Measurements from ENCODE around the gene LAIR2.
A peak's percentile ranks its signal among the peaks of the same experiment; 100 is the strongest.
"Not testable (repeated sequence)": the region's sequence is repeated elsewhere in the genome, so short reads cannot be mapped to it uniquely, and the experiment has no call there.

Gene LAIR2

DNA sequence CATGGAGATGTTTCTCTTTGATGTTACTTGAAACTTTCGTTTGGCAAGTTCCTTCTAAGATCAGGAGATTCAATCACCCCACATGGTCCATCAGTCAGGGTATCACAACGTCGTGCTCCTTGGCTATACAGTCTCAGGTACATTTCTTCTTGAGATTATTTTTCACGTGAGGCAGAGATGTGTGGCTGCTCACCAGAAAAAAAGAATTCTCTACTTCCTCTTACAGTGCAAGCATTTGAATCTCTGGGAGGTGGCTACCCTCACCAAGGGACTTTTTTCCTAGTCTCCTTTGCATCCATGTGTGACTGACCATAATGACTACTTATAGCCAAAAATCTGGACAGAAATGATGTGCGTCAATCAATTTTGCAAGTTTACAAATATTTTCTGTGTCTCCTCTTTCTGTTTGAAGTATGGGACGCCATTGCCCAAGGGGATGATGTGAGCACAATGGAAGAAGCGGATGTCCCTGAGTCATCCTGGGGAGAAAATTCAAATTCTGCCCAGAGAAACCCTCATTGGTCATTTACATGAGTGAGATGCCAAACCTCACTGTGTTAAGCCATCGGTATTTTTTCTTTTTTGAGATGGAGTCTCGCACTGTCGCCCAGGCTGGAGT lies 8.6 kb upstream of the LAIR2 start:
- DNase-seq (ENCODE audit: low read depth in 3 of 3, low spot score in 1 of 3) = no peak

DNA sequence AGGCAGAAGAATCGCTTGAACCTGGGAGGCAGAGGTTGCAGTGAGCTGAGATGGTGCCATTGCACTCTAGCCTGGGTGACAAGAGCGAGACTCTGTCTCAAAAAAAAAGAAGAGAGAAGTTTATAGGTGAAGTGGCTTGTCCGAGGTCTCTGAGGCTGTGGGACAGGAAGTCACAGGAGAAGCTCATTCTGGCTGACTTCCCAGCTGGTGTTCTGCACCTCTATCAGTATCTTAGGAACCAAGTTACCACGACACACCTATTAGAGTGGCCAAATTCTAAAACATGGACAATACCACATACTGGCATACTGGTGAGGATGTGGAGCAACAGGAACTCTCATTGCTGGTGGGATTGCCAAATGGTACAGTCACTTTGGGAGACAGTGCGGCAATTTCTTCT lies 7.3 kb upstream of the LAIR2 start:
- DNase-seq (ENCODE audit: low read depth in 3 of 3, low spot score in 1 of 3) = not testable (repeated sequence)

DNA sequence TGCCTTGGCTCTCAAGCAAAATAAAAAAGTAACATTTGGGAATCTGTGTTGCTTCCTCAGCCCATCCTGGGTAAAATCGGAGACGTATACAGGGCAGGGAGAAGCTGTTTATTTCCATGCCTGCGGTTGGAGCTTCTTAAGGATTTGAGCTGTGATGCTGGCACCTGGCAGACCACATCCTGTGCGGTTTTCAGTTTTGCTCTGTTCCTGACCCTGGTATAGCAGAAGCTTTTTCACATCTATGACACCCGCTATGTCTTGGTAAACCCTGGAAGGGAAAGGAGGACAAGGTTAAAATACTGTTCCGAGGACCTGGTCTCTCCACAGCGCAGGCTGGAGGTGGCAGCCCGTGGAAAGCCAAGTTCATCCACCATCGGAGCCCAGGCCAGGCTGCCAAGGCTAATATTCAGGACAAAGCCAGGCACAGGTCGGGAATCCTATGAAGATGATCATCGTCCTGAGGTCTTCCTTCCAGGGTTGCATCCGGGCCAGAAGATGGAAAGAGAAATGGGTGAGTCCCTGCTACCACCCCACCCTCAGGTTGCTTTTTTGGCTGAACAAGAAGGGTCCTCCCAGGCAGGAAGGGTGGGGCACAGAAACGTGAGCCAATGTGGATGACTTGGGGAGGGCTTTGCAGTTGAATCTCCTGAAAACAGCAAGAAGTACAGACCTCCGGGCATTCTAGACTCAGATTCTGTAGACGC lies 4.7 kb upstream of the LAIR2 start:
- not testable (repeated sequence) for DNase-seq (ENCODE audit: low read depth in 3 of 3, low spot score in 1 of 3)

DNA sequence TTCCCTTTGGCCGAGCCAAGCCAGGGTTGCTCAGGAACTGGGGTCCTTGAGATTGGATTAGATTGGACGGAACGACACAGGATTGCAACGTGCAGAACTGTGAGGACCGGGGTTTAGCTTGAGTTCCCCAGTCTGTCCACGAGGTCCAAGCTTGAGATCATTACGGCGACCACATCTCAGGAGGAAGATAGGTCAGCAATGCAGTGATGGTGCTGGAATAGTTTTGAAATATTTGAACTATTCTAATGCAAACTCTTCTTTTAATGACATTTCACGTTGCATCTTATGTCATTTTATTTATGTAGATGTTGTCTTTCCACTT lies 4.2 kb upstream of the LAIR2 start:
- not testable (repeated sequence) for DNase-seq (ENCODE audit: low read depth in 3 of 3, low spot score in 1 of 3)

DNA sequence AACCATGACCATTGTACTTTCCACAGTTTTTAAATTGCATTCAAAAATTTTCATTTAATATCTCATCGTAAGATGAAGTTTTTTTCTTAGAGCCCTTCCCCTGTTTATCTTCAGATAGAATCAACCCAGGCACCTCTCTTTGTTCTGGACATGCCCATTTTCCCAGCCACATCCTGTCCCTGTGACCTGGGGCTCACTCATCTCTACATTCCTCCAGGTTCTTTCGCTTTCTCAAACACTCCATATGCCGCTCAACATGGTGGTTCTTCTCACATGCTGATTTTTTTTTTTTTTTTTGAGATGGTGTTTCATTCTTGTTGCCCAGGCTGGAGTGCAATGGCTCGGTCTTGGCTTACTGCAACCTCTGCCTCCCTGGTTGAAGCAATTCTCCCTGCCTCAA lies 2.9 kb downstream of the LAIR2 start:
- DNase-seq (ENCODE audit: low read depth in 3 of 3, low spot score in 1 of 3) = not testable (repeated sequence)

DNA sequence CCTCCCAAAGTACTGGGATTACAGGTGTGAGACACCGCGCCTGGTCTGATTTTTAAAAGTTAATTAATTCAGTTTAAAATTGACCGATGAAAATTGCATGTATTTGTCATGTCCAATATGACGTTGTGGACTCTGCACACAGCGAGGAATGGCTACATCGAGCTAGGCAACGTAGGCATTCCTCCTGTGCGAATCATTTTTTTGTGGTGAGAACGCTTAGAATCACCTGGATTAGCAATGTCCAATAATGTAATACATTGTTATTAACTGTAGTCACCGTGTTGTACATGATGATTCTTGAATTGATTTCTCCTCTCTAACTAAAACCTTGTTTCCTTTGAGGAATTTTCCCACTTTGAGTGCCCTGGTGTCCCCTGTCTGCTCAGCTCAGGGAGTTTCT lies 3.4 kb downstream of the LAIR2 start:
- no peak for DNase-seq (ENCODE audit: low read depth in 3 of 3, low spot score in 1 of 3)

DNA sequence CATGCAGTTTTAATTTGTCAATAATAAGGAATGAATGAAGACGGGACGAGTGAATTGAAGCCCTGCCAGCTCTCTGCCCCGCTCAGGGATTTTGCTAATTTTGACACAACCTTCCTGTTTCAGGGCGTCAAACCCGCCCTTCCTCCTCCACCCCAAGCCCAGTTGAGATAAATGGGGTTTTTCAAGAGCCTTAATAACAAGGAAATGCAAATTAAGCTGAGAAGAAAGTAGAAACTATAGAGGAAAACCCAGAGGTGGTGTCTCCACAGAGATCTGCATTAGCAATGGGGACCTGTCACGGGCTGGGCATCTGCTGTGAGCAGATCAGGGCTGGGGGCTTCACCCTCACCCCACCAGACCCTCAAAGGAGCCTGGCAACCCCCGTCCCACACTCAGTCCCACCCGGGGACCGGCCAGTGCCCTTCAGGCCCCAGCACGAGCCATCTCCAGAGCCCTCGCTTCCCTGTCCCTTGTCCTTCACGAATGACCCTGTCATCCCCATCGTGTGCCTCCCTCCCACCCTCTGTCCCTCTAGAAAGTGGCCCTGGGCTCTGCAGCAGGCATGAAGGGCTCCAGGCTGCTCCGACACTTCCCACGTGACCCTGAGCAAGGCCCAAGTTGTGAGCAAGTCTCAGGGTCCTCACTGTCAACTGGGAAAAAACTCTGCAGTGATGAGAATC lies 4.5 kb downstream of the LAIR2 start:
- not testable (repeated sequence) for DNase-seq (ENCODE audit: low read depth in 3 of 3, low spot score in 1 of 3)

DNA sequence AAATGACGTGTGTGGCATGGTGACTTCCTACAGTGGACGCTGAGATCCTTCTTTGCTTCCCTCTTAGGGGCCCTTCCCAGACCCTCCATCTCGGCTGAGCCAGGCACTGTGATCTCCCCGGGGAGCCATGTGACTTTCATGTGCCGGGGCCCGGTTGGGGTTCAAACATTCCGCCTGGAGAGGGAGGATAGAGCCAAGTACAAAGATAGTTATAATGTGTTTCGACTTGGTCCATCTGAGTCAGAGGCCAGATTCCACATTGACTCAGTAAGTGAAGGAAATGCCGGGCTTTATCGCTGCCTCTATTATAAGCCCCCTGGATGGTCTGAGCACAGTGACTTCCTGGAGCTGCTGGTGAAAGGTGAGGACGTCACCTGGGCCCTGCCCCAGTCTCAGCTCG lies 5.2 kb downstream of the LAIR2 start:
- no peak for DNase-seq (ENCODE audit: low read depth in 3 of 3, low spot score in 1 of 3)

DNA sequence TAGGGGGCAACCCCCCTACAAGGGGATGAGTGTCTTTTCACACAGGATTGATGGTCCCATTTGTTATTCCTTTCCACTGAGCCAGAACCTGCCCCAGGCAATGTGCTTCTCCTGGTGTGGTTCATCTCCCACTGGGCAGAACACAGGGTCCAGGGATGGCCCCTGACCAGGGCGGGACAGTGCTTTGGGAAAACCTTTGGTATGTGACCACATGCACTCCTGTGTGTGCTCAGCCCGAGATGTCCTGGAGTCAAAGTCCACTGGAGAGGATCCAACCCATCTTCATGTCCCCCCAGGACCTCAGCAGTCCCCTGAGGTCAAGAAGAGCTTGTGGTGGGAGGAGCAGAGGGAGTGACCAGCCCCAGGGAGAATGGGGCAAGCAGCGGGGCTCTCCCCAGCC lies 5.9 kb downstream of the LAIR2 start:
- not testable (repeated sequence) for DNase-seq (ENCODE audit: low read depth in 3 of 3, low spot score in 1 of 3)

DNA sequence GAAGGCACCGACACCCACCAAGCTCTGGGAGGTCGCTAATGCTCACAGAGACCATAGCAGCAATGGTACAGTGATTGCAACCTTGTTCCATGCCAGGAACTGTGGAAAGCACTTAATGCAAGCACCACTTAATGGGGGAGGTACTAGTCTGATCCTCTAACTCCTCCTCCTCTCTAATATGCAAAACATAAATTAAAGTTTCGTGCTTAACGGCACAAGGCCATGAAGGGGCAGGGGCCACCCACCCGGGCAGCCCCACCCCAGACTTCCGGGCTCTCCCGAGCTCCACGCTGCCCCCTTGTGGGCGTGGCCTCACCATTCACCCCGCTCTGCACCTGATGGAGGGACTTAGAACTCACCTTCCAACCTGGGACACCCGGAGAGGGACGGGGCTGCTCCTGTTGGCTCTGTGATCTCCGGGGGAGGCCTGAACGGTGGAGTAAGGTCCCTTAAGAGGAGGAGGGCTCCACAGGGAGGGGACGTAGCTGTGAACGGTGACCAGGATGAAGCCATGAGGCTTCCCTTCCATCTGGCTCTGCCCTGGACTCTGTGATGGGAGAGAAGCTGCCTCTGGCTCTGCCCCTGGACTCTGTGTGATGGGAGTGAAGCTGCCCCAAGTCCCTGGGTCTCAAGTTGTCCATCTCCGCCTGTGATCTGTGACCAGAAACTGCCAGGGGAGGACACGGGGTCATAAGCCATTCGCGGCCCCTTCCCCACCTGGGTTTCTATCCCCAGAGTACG lies 6.7 kb downstream of the LAIR2 start:
- not testable (repeated sequence) for DNase-seq (ENCODE audit: low read depth in 3 of 3, low spot score in 1 of 3)

DNA sequence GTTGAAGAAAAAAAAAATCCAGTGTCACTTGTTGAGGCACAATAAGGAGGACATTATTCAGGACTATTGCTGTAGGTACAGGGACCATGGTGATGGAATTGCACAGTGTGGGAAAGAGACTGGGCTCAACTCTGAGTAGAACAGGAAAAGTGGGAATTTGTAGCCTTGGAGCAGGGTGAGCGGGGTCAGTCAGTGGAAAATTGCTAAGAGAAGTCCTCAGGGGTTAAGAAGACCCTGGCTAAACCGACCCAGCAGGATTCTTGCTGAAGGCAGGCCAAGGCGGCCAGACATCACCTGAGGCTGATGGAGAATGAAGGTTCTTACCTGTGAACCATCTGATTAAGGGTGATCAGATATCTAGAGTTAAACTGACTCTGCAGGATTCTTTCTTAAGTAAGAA lies 12.5 kb downstream of the LAIR2 start:
- no peak for DNase-seq (ENCODE audit: low read depth in 3 of 3, low spot score in 1 of 3)

DNA sequence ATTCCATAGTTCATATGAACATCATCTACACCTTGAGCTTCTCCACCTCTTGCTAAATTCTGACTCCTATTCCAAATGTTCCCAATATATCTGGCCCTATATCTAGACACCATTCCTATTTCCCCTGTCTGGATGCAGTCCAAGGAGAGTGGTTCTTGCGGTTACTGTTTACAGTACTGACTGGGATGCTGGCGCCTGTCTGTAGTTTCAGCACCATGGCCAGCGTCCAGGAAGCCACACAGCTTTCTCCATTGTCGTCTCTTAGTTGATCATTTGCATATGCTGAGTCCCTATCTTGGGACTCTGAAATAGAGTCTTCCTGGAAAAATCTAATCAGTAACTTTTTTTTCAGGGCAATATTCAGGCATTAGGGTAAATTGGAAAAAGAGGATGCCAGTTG lies 14.9 kb downstream of the LAIR2 start:
- DNase-seq (ENCODE audit: low read depth in 3 of 3, low spot score in 1 of 3) = peak in 2 of 3 donors; percentile 2 to 34

DNA sequence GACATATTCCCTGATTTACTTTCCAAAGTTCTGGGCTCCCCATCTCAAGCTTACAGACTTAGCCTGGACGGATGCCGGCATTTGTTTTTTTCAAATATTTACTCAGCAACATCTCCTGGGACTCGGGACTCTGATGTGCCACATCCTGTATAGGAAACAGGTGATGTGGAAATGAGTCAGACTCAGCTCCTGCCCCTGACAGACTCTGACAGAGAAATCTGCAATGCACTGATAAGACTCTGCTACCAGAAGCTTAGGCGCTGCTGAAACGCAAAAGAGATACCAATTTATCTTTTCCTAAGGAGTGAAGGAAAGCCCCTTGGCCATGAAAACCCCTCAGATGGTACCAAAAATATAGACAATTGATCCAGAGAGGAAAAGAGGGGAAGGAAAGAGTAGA lies 16.2 kb downstream of the LAIR2 start:
- DNase-seq (ENCODE audit: low read depth in 3 of 3, low spot score in 1 of 3) = no peak

DNA sequence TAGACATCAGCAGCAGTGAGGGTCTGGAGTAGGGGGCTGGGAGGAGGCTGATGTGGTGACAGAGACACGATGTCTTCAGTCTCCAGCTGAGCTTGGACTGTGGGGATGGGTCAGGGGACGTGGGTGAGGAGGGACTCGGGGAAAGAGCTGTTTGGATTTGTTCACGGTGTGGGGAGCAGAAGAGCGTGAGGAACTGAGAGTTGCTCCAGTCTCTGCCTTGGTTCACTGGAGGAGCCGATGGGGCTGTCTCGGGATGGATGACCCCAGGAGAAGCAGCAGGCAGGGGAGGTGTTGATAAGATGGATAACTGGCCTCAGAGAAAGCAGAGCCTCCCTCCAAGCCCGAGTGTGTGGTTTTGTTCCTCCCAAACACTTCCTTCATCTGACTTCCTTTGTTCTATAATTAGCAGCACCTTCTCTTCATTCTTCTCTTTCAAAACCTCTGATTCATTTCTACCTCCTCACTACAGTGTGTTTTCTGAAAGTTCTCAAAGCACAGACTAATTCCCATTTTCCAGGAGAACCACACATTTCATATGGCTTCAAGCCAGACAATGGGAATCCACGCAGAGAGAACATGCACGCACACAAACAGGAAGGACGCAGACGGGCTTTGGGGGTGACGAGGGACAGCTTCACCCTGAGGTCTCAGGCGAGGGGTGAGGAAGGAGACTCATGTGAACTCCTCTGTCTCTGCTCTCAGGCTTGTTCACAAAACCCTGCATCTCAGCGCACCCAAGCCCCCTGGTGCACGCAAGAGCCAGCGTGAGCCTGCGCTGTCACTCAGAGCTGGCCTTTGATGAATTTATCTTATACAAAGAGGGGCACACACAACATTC lies 18.6 kb downstream of the LAIR2 start:
- DNase-seq (ENCODE audit: low read depth in 3 of 3, low spot score in 1 of 3) = no peak

DNA sequence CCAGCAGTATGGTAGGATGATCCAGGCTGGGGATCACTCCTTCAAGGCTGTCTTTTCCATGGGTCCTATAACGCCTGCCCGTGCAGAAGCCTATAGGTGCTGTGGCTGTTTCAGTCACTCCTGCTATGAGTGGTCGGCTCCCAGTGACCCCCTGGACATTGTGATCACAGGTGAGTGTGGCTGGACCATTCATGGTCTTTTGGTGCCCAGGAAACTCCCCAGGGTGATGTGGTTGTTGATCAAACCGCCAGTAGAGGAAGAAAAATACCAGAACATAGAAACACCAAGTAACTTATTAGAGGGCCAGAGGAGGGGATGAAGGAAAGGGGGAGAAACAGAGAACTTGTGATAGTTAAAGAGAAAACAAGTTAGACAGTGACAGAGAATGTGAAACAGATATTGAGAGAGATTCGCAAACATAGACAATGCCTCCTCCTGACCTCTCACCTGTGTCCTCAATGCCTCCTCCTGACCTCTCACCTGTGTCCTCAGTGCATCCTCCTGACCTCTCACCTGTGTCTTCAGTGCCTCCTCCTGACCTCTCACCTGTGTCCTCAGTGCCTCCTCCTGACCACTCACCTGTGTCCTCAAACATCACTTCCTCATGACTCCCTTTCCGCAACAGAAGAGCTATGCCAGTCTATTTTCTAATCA lies 19.4 kb downstream of the LAIR2 start:
- DNase-seq (ENCODE audit: low read depth in 3 of 3, low spot score in 1 of 3) = no peak

DNA sequence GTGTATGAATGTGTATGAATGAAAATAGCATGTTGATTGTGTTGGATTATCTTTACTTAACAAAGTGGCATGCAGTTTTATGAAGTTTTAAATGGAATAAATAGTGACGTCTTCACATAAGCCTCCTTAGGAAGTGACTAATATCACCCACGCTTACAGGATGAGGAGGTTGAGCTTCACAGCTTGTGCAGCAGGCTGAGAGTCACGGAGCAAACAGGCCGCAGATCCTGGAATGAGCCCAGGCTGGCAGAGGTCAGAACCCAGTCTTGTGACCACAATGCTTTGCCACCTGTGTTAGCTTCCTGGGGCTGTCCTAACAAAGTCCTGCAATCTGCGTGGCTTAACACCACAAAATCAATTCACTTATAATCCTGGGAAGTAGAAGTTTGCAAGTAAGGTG lies 20.8 kb downstream of the LAIR2 start:
- no peak for DNase-seq (ENCODE audit: low read depth in 3 of 3, low spot score in 1 of 3)

DNA sequence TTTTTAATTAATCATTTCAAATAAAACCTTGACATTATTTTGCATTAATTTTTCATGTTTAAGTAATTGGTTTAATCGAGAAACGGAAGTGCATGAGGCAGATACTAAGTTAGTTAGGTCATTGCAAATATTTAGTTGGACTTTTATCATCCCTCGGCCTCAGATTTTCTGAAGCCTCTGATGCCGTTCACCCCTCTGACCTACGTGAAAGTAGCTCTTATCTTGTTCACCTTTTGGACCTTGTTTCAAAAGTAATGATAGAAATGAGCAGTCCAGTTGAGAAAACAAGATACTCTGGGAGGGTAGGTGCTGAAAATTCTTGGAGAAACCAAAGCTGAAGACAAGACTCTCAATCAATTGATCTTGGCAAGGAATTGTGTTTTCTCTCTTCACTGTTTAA lies 23.0 kb downstream of the LAIR2 start:
- DNase-seq (ENCODE audit: low read depth in 3 of 3, low spot score in 1 of 3) = no peak

DNA sequence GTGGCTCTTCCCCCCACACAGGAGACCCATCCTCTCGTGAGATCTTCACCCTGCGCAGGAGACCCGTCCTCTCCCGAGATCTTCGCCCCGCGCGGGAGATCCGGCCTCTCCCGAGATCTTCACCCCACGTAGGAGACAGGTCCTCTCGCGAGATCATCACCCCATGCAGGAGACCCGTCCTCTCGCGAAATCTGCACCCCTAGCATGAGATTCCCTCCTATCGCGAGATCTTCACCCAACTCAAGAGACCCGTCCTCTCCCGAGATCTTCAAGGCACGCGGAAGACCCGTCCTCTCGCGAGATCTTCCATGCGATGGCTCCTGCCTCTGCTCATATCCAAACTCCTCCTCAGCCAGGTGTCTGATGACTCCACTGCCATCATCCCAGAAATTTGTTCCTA lies 24.3 kb downstream of the LAIR2 start:
- no peak for DNase-seq (ENCODE audit: low read depth in 3 of 3, low spot score in 1 of 3)

DNA sequence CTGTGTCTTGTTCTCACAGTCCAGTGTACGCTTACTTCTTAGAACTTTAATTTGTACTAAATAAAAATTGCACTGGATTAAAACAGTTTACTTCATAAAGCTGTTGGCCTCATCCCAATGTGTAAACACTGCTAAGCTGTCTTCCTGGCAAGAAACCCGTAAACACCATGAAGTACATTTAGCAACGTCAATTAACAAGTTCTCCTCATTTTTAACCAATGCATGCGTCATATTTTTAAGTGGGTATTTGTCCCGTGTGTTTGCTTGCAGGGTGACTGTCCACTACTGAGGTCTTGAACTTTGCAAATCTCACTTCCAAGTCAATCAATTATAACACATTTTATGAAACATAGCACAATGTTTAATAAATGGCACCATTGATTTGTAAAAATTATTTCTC lies 28.2 kb downstream of the LAIR2 start:
- DNase-seq (ENCODE audit: low read depth in 3 of 3, low spot score in 1 of 3) = no peak

DNA sequence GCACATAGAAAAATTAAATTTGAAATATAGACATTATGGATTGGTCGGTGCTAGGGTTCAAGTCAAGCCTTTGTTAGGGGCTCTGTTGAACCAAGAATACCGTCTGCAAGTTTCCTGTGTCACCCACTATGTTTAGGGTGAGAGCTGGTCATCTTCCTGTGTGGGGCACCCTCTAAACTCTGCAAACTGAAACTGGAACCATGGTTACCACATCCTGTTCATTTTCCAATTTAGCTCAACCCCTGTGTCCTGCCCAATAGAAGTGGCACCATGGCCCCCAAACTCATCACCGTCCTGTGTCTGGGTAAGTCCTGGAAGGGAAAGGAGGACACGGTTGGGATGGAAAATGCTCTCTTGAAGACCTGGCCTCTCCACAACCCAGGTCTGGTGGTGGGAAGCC lies 29.9 kb downstream of the LAIR2 start:
- DNase-seq (ENCODE audit: low read depth in 3 of 3, low spot score in 1 of 3) = no peak

DNA sequence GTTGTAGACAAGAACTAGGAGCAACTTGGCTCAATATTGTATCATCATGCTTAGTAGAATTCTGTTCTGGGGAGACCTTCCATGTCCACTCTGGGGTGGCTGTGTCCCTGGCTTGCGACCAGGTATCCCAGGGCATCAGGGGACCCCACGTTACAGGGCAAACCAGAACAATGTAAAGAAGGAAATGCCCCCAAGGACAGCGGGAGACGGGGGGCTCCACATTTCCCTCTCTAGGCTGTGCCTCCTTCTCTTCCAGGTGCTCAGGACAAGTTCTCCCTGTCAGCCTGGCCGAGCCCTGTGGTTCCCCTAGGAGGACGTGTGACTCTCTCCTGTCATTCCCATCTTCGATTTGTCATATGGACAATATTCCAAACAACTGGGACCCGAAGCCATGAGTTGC lies 30.8 kb downstream of the LAIR2 start:
- no peak for DNase-seq (ENCODE audit: low read depth in 3 of 3, low spot score in 1 of 3)

All from stimulated activated CD4-positive, alpha-beta T cell treated with anti-CD3 and anti-CD28 coated beads, TNF-alpha, amount 100 ng/mL, for 1 hour (primary cell).